GM23338 (cell line): Measurements from ENCODE around the gene ABCB8. TPM values are rescaled to one million over a fixed set of nuclear protein-coding genes. Genes with fewer than 3 reads are reported as not detected.
A peak's percentile ranks its signal among the peaks of the same experiment; 100 is the strongest.

Experiments used
- ATAC-seq: fragments of 200-7000 bp; cut with Tn5 transposase; 3 replicates; pipeline ENCODE4 v1.9.1; 2020
- DNase-seq: peaks from one replicate; pipeline ENCODE4 v3.0.0-alpha.2; 2015; ENCODE audit warnings: low spot score
- H2AFZ ChIP-seq: fragments of 200-600 bp; sonication (generic); 2 replicates; pipeline ENCODE4 v1.8.0; 2016; ENCODE audit warnings: antibody characterized with exemption, mild to moderate bottlenecking, moderate library complexity
- H3F3A ChIP-seq: fragments of 200-600 bp; sonication (generic); replicated peaks from 2 replicates; pipeline ENCODE4 v1.8.0; 2017; ENCODE audit warnings: antibody characterized with exemption, mixed run types, low read depth
- H3K27ac ChIP-seq: fragments of 200-600 bp; sonication (generic); 2 replicates; pipeline ENCODE4 v1.6.1; 2016; ENCODE audit warnings: low read depth
- H3K27me3 ChIP-seq: fragments of 200-600 bp; sonication (generic); 2 replicates; pipeline ENCODE4 v1.8.0; 2016; ENCODE audit warnings: mild to moderate bottlenecking, mixed run types, moderate library complexity; ENCODE audit not compliant: insufficient read depth
- H3K36me3 ChIP-seq: fragments of 200-600 bp; sonication (generic); 2 replicates; pipeline ENCODE4 v1.8.0; 2016; ENCODE audit warnings: mild to moderate bottlenecking; ENCODE audit not compliant: insufficient read depth
- H3K4me1 ChIP-seq: fragments of 200-600 bp; sonication (generic); 2 replicates; pipeline ENCODE4 v1.8.0; 2016; ENCODE audit warnings: mild to moderate bottlenecking, moderate library complexity; ENCODE audit not compliant: insufficient read depth
- H3K4me2 ChIP-seq: fragments of 200-600 bp; sonication (generic); 2 replicates; pipeline ENCODE4 v1.7.1; 2017; ENCODE audit warnings: mixed run types
- H3K4me3 ChIP-seq: fragments of 200-600 bp; sonication (generic); 2 replicates; pipeline ENCODE4 v1.6.1; 2016; ENCODE audit warnings: mixed run types
- H3K79me2 ChIP-seq: fragments of 200-600 bp; sonication (generic); replicated peaks from 2 replicates; pipeline ENCODE4 v1.8.0; 2017; ENCODE audit warnings: mild to moderate bottlenecking; ENCODE audit not compliant: insufficient read depth
- H3K9me2 ChIP-seq: fragments of 200-600 bp; sonication (generic); 2 replicates; pipeline ENCODE4 v1.8.0; 2017; ENCODE audit not compliant: insufficient read depth
- H4K20me1 ChIP-seq: fragments of 200-600 bp; sonication (generic); replicated peaks from 2 replicates; pipeline ENCODE4 v1.8.0; 2017; ENCODE audit warnings: mild to moderate bottlenecking; ENCODE audit not compliant: insufficient read depth
- H3K27ac Mint-ChIP-seq: 2 replicates; pipeline ENCODE4 v1.8.0; 2020; ENCODE audit warnings: inconsistent platforms, mild to moderate bottlenecking, moderate library complexity, mixed read lengths
- H3K27me3 Mint-ChIP-seq: 3 replicates; pipeline ENCODE4 v1.8.0; 2022; ENCODE audit warnings: low read depth, mild to moderate bottlenecking, moderate library complexity, mixed read lengths, inconsistent platforms; ENCODE audit not compliant: insufficient read depth, poor library complexity
- H3K36me3 Mint-ChIP-seq: 3 replicates; pipeline ENCODE4 v1.8.0; 2021; ENCODE audit warnings: low read depth, mild to moderate bottlenecking, inconsistent platforms, moderate library complexity, mixed read lengths
- H3K4me1 Mint-ChIP-seq: 3 replicates; pipeline ENCODE4 v1.8.0; 2020; ENCODE audit warnings: mild to moderate bottlenecking, inconsistent platforms, mixed read lengths
- H3K4me3 Mint-ChIP-seq: 3 replicates; pipeline ENCODE4 v1.8.0; 2021; ENCODE audit warnings: moderate library complexity, mild to moderate bottlenecking, inconsistent platforms, mixed read lengths
- H3K9me3 Mint-ChIP-seq: 3 replicates; pipeline ENCODE4 v1.8.0; 2020; ENCODE audit warnings: moderate library complexity, mild to moderate bottlenecking, inconsistent platforms, mixed read lengths
- CREB1 ChIP-seq: fragments of 250-450 bp; sonication (Bioruptor Pico); IDR thresholded peaks from 2 replicates; pipeline ENCODE4 v1.5.0; 2020; ENCODE audit warnings: low read depth, mild to moderate bottlenecking, moderate library complexity
- CTCF ChIP-seq, 2 experiments: fragments of 200-600 bp in 1 of 2; sonication (generic) in 1 of 2; conservative IDR thresholded peaks; 2 replicates each; pipeline versions ENCODE4 v1.5.1 to v1.6.1; 2016 to 2017; ENCODE audit warnings: antibody characterized with exemption in 2 of 2, low read depth in 2 of 2, mild to moderate bottlenecking in 2 of 2, moderate library complexity in 1 of 2
- ETS1 ChIP-seq: IDR thresholded peaks from 2 replicates; pipeline ENCODE4 v1.6.1; 2016; ENCODE audit warnings: antibody characterized with exemption
- EZH2 ChIP-seq: fragments of 200-600 bp; sonication (generic); IDR thresholded peaks from one replicate; pipeline ENCODE4 v1.8.0; 2017; ENCODE audit warnings: antibody characterized with exemption, mild to moderate bottlenecking, low read depth; ENCODE audit not compliant: unreplicated experiment
- EZH2phosphoT487 ChIP-seq: fragments of 200-600 bp; sonication (generic); IDR thresholded peaks from one replicate; pipeline ENCODE4 v1.8.1; 2018; ENCODE audit warnings: antibody characterized with exemption; ENCODE audit not compliant: unreplicated experiment
- POLR2AphosphoS5 ChIP-seq: IDR thresholded peaks from 2 replicates; pipeline ENCODE4 v1.6.1; 2016; ENCODE audit warnings: antibody characterized with exemption, low read depth
- STAT1 ChIP-seq: IDR thresholded peaks from one replicate; pipeline ENCODE4 v1.6.1; 2016; ENCODE audit warnings: antibody characterized with exemption; ENCODE audit not compliant: unreplicated experiment
- ZNF114 ChIP-seq: fragments of 250-450 bp; sonication (Bioruptor Pico); IDR thresholded peaks from 2 replicates; pipeline ENCODE4 v1.5.0; 2020; ENCODE audit warnings: mild to moderate bottlenecking, moderate library complexity
- polyA plus RNA-seq: library from polyadenylated mRNA; unstranded; fragments of >200 nt; fragmentation: Nextera tagmentation; extraction: Ambion mirVana; gene quantifications from 2 replicates; pipeline ENCODE4 v1.2.1, GENCODE V29; 2016
- total RNA-seq: library from RNA; depleted of rRNA; stranded (reverse); fragments of >200 nt; shearing (Covaris generic); gene quantifications from 2 replicates; pipeline ENCODE4 v1.2.3, GENCODE V29; 2014
- TF ChIP-seq, protein P1 (sequence below): IDR thresholded peaks from one replicate; pipeline ENCODE4 v1.6.1; 2018; ENCODE audit warnings: antibody characterized with exemption; ENCODE audit not compliant: unreplicated experiment

Gene ABCB8
- total and polyA plus RNA-seq, 2 experiments from 2014 or later: 11.4 to 27.1 TPM

GRCh38 chr7:151048911-151049463, 20.7 kb downstream of the ABCB8 start (continued):
- TF ChIP-seq EZH2phosphoT487 (no peak), CTCF (conservative IDR thresholded peaks at IDR 0.05; ENCODE audit: low read depth in 2 of 2) (no peak), EZH2 (no peak), STAT1 (no peak), ZNF114 (CRISPR knock-in tag) (no peak), POLR2AphosphoS5 (no peak)
- TF ChIP-seq, protein P1, sequence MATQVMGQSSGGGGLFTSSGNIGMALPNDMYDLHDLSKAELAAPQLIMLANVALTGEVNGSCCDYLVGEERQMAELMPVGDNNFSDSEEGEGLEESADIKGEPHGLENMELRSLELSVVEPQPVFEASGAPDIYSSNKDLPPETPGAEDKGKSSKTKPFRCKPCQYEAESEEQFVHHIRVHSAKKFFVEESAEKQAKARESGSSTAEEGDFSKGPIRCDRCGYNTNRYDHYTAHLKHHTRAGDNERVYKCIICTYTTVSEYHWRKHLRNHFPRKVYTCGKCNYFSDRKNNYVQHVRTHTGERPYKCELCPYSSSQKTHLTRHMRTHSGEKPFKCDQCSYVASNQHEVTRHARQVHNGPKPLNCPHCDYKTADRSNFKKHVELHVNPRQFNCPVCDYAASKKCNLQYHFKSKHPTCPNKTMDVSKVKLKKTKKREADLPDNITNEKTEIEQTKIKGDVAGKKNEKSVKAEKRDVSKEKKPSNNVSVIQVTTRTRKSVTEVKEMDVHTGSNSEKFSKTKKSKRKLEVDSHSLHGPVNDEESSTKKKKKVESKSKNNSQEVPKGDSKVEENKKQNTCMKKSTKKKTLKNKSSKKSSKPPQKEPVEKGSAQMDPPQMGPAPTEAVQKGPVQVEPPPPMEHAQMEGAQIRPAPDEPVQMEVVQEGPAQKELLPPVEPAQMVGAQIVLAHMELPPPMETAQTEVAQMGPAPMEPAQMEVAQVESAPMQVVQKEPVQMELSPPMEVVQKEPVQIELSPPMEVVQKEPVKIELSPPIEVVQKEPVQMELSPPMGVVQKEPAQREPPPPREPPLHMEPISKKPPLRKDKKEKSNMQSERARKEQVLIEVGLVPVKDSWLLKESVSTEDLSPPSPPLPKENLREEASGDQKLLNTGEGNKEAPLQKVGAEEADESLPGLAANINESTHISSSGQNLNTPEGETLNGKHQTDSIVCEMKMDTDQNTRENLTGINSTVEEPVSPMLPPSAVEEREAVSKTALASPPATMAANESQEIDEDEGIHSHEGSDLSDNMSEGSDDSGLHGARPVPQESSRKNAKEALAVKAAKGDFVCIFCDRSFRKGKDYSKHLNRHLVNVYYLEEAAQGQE: no peak

DNA sequence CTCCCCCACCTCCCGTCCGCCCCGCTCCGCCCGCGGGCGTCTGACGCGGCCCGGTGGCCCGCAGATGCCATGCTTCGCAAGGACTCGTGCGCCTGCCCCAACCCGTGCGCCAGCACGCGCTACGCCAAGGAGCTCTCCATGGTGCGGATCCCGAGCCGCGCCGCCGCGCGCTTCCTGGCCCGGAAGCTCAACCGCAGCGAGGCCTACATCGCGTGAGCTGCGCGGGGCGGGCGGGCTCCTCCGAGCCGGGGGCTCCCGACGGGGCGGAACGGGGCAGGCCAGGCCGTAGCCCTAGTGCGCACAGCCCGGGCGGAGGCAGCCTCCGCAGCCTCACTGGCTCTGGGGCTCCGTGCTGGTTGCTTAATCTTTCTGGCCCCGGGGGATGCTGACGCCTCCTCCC, 22.9 kb downstream of the ABCB8 start:
- Histone ChIP-seq H3F3A (no peaks in the 10 kb centered on the region), H3K27me3 (peaks cover 27% of the 10 kb centered on the region), H3K36me3 (no peaks in the 10 kb centered on the region), H3K4me2 (peak overlapping the region; percentile 78), H4K20me1 (no peaks in the 10 kb centered on the region; the same call in 1 of the 2 replicates), H3K9me2 (no peaks in the 10 kb centered on the region), H3K4me1 (peaks cover 3% of the 10 kb centered on the region; the same call in 1 of the 2 replicates), H3K79me2 (no peaks in the 10 kb centered on the region), H3K27ac (no peak overlapping the region), H2AFZ (peak overlapping the region; percentile 69; the same call in 1 of the 2 replicates), H3K4me3 (peak overlapping the region; percentile 49)
- Mint-ChIP-seq H3K4me3 (no peak overlapping the region; the same call in 2 of the 3 replicates), H3K27ac (no peak overlapping the region), H3K4me1 (peaks cover 10% of the 10 kb centered on the region), H3K36me3 (no peaks in the 10 kb centered on the region), H3K9me3 (no peaks in the 10 kb centered on the region), H3K27me3 (peaks cover 30% of the 10 kb centered on the region)
- ATAC-seq (peak; percentile 89), DNase-seq (peak; percentile 95)
- TF ChIP-seq POLR2AphosphoS5 (peak; percentile 48; the same call in 1 of the 2 replicates), ETS1 (no peak), ZNF114 (CRISPR knock-in tag) (no peak), EZH2 (no peak), CREB1 (CRISPR knock-in tag) (peak; percentile 72)
- TF ChIP-seq, protein P1: peak; percentile 95
